A673 (cell line): ENCODE measurements around the gene MYT1.

Experiments used
- EZH2 ChIP-seq: fragments of 200-600 bp; sonication (generic); IDR thresholded peaks from 2 replicates; pipeline ENCODE4 v1.6.1; 2017; ENCODE audit warnings: borderline replicate concordance, low read depth, mild to moderate bottlenecking, mixed read lengths, antibody characterized with exemption, low read length; ENCODE audit not compliant: poor library complexity, severe bottlenecking
- TF ChIP-seq, protein P1 (sequence below): fragments of 300-800, 200-600 bp; sonication (generic); conservative IDR thresholded peaks from 2 replicates; pipeline ENCODE4 v1.5.1; 2017; ENCODE audit warnings: low read depth, mild to moderate bottlenecking, antibody characterized with exemption, low read length, moderate library complexity, mixed read lengths

GRCh38 chr20:64220420-64220819, 56.2 kb downstream of the MYT1 start:
- TF ChIP-seq, protein P1, sequence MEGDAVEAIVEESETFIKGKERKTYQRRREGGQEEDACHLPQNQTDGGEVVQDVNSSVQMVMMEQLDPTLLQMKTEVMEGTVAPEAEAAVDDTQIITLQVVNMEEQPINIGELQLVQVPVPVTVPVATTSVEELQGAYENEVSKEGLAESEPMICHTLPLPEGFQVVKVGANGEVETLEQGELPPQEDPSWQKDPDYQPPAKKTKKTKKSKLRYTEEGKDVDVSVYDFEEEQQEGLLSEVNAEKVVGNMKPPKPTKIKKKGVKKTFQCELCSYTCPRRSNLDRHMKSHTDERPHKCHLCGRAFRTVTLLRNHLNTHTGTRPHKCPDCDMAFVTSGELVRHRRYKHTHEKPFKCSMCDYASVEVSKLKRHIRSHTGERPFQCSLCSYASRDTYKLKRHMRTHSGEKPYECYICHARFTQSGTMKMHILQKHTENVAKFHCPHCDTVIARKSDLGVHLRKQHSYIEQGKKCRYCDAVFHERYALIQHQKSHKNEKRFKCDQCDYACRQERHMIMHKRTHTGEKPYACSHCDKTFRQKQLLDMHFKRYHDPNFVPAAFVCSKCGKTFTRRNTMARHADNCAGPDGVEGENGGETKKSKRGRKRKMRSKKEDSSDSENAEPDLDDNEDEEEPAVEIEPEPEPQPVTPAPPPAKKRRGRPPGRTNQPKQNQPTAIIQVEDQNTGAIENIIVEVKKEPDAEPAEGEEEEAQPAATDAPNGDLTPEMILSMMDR: no peak
- no peak for TF ChIP-seq EZH2
